Testis (tissue), 3 donors: ENCODE data around the gene ADAM10. TPM values are rescaled to one million over a fixed set of nuclear protein-coding genes. Genes with fewer than 3 reads are reported as not detected.

ENCODE experiments used
- DNase-seq: peaks from one replicate; pipeline ENCODE4 v3.0.0-alpha.2; 2019
- H3K27ac ChIP-seq, 2 donors: fragments of 200-600 bp; sonication (generic); one replicate each; pipeline ENCODE4 v1.5.1; 2019
- H3K27me3 ChIP-seq: fragments of 200-600 bp; sonication (generic); one replicate; pipeline ENCODE4 v1.5.1; 2019
- H3K36me3 ChIP-seq: fragments of 200-600 bp; sonication (generic); one replicate; pipeline ENCODE4 v1.5.1; 2017; ENCODE audit warnings: low read depth; ENCODE audit errors: missing control alignments
- H3K4me1 ChIP-seq: fragments of 200-600 bp; sonication (generic); one replicate; pipeline ENCODE4 v1.5.1; 2019
- H3K4me3 ChIP-seq, 2 donors: fragments of 200-600 bp; sonication (generic); one replicate each; pipeline ENCODE4 v1.5.1; 2017 to 2019
- H3K9me3 ChIP-seq: fragments of 200-600 bp; sonication (generic); one replicate; pipeline ENCODE4 v1.5.1; 2017
- CTCF ChIP-seq, 3 experiments: fragments of 450-650 bp in 2 of 3; fragments of 200-600 bp in 1 of 3; sonication (generic) in 1 of 3; IDR thresholded peaks; one replicate each; pipeline ENCODE4 v1.5.1; 2016 to 2019; ENCODE audit warnings: antibody characterized with exemption in 3 of 3, mild to moderate bottlenecking in 2 of 3, moderate library complexity in 1 of 3
- POLR2A ChIP-seq: fragments of 450-650 bp; IDR thresholded peaks from one replicate; pipeline ENCODE4 v1.6.1; 2017; ENCODE audit warnings: antibody characterized with exemption, mild to moderate bottlenecking, moderate library complexity
- WGBS, 2 donors: methylation state at CpG; one replicate each; pipeline ENCODE4 v1.1.5; 2018; 5-methylcytosine and 5-hydroxymethylcytosine counted together
- intact Hi-C: fragments of 100-400 bp; cut with DNase I; formaldehyde crosslinking; loops from one replicate; pipeline ENCODE4 v1.15.1; 2023; ENCODE audit warnings: low total_unique reads
- polyA plus RNA-seq: library from polyadenylated mRNA; stranded (reverse); fragments of 350-450 nt; fragmentation: Illumina TruSeq; extraction: RNeasy Lipid Tissue Mini Kit (QIAGEN cat#74804); gene quantifications from one replicate; pipeline ENCODE4 v1.2.3, GENCODE V29; 2014; ENCODE audit warnings: low read depth, low replicate concordance; ENCODE audit not compliant: insufficient read depth
- total RNA-seq, 2 donors: library from RNA; depleted of rRNA; stranded (reverse); fragments of >200 nt; gene quantifications; one replicate each; pipeline ENCODE4 v1.2.3, GENCODE V29; 2016

Gene ADAM10
- total and polyA plus RNA-seq, 3 donors from 2014 or later: 46.2 to 65.5 (median 58.7) TPM

- TF ChIP-seq POLR2A (no peak), CTCF (IDR thresholded peaks at IDR 0.05) (no peak)
- no peaks in the 10 kb centered on the region for H3K4me1 ChIP-seq
- 72 to 74% methylated on average over 2 of the region's 2 CpGs for WGBS, 2 donors
- no peak overlapping the region for H3K4me3 ChIP-seq
- DNase-seq: no peak
- H3K27me3 ChIP-seq: no peaks in the 10 kb centered on the region
- intact Hi-C loops: no loop called here
- H3K9me3 ChIP-seq: no peaks in the 10 kb centered on the region
- H3K27ac ChIP-seq: no peak overlapping the region
- H3K36me3 ChIP-seq: no peaks in the 10 kb centered on the region
Observed at GRCh38 chr15:58736018-58736643, 13.4 kb downstream of the ADAM10 start.

DNA sequence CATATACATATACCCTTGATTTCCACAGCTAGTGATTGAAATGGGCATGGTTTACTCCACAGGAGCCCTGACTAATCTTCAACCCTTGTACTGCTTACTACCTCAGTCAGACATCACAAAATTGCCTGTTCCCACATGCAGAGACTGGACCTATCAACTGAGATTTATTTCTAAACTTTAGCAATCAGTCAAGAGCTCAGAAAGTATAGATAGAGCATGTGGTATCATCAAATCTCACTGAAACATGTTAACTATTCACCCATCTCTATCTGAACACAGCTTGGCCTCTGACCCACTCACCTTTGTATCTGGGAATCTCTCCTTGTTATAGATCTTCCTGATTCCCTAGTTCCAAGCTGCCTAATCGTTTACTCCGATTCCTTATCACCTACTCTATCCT lies 14.6 kb downstream of the ADAM10 start:
- no peaks in the 10 kb centered on the region for H3K9me3 ChIP-seq
- H3K27ac ChIP-seq: no peak overlapping the region
- TF ChIP-seq POLR2A: no peak
- TF ChIP-seq CTCF (IDR thresholded peaks at IDR 0.05): no peak
- H3K4me3 ChIP-seq: no peak overlapping the region
- H3K27me3 ChIP-seq: no peaks in the 10 kb centered on the region
- no peaks in the 10 kb centered on the region for H3K4me1 ChIP-seq
- no peak for DNase-seq
- intact Hi-C loops: no loop called here
- H3K36me3 ChIP-seq: no peaks in the 10 kb centered on the region
- 54 to 75% methylated on average over 2 of the region's 2 CpGs for WGBS, 2 donors

DNA sequence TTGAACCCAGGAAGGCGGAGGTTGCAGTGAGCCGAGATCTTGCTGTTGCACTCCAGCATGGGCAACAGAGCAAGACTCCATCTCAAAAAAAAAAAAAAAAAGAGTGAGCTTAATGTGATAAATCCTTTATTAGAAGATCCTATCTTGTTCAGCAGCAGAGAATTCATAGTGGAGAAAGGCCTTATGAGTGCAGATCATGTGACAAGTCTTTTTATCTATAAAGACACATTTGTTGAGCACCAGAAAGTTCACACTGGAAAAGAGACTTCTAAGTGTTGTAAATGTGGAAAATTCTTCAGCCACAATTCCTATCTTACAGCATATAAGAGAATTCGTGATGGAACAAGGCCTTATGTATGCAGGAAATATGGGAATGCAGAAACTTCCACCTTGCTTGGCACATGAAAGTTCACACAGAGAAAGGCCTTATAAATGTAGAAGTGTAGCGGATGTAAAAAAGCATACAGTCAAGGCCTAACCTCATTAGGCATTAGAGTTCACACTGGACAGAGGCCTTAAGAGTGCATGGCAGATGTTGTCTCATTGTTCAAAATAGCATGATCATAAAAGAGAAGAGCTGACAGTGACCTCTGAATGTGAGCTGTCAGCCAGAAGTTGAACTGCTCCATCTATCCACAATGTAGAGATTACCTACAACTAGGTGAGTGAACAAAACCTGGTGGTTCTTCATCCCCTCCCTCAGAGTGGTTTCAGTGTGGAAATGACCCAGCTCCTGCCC lies 16.7 kb downstream of the ADAM10 start:
- Histone ChIP-seq H3K27ac (no peak overlapping the region), H3K27me3 (no peaks in the 10 kb centered on the region), H3K36me3 (no peaks in the 10 kb centered on the region), H3K4me1 (no peaks in the 10 kb centered on the region), H3K9me3 (no peaks in the 10 kb centered on the region), H3K4me3 (no peak overlapping the region)
- 93 to 95% methylated on average over 4 of the region's 4 CpGs for WGBS, 2 donors
- TF ChIP-seq POLR2A: no peak
- no peak for TF ChIP-seq CTCF (IDR thresholded peaks at IDR 0.05)
- no peak for DNase-seq
- intact Hi-C loops: no loop called here

GRCh38 chr15:58731756-58732535 lies 17.6 kb downstream of the ADAM10 start:
- Histone ChIP-seq H3K36me3 (no peaks in the 10 kb centered on the region), H3K4me1 (no peaks in the 10 kb centered on the region), H3K27me3 (no peaks in the 10 kb centered on the region), H3K9me3 (no peaks in the 10 kb centered on the region), H3K27ac (no peak overlapping the region), H3K4me3 (no peak overlapping the region)
- WGBS, 2 donors: 88 to 96% methylated on average over 5 of the region's 5 CpGs
- intact Hi-C loops: no loop called here
- TF ChIP-seq POLR2A (no peak), CTCF (IDR thresholded peaks at IDR 0.05) (no peak)
- DNase-seq: no peak
